ENCODE data around the gene STX8.
"Not testable (repeated sequence)": the region's sequence is repeated elsewhere in the genome, so short reads cannot be mapped to it uniquely, and the experiment has no call there.

The STX8 gene

GRCh38 chr17:9576521-9577372 is 1.1 kb upstream of the STX8 start, which contains the start of gene CFAP52:
TSS of gene CFAP52 (plus strand) at chr17:9576642. CDS start at chr17:9576696, 54 bp downstream.
- peak; percentile 64 for DNase-seq
- no peaks in the 10 kb centered on the region for H3K36me3 ChIP-seq (replicated peaks)
- in situ Hi-C loops (cut with HindIII; ENCODE audit: low pct_ligation_motif_present, low sequenced_read_pairs): no loop called here
- H3K27ac ChIP-seq: no peak within 1 kb of the TSS
- peak; percentile 88 for TF ChIP-seq CTCF (IDR thresholded peaks at IDR 0.05; ENCODE audit: low read depth, low read length, missing control alignments)
- H3K27me3 ChIP-seq (replicated peaks): no peaks in the 10 kb centered on the region
- H3K4me3 ChIP-seq (ENCODE audit: low read depth, low read length): peak within 1 kb of the TSS; percentile 89

GRCh38 chr17:9571201-9571600 is 4.4 kb downstream of the STX8 start:
- in situ Hi-C loops (cut with HindIII; ENCODE audit: low pct_ligation_motif_present, low sequenced_read_pairs): no loop called here
- no peak for TF ChIP-seq CTCF (IDR thresholded peaks at IDR 0.05; ENCODE audit: low read depth, low read length, missing control alignments)
- no peak for DNase-seq
- peaks cover 4% of the 10 kb centered on the region for H3K36me3 ChIP-seq (replicated peaks)
- H3K27ac ChIP-seq: no peak overlapping the region
- no peak overlapping the region for H3K4me3 ChIP-seq (ENCODE audit: low read depth, low read length)
- H3K27me3 ChIP-seq (replicated peaks): no peaks in the 10 kb centered on the region

- H3K27me3 ChIP-seq (replicated peaks): no peaks in the 10 kb centered on the region
- DNase-seq: no peak
- H3K36me3 ChIP-seq (replicated peaks): peaks cover 4% of the 10 kb centered on the region
- no peak for TF ChIP-seq CTCF (IDR thresholded peaks at IDR 0.05; ENCODE audit: low read depth, low read length, missing control alignments)
- in situ Hi-C loops (cut with HindIII; ENCODE audit: low pct_ligation_motif_present, low sequenced_read_pairs): no loop called here
- H3K4me3 ChIP-seq (ENCODE audit: low read depth, low read length): no peak overlapping the region
- H3K27ac ChIP-seq: no peak overlapping the region
These were observed 6.5 kb downstream of the STX8 start for GRCh38 chr17:9568957-9569588.

GRCh38 chr17:9568004-9568403 is 7.6 kb downstream of the STX8 start:
- DNase-seq: no peak
- no peak overlapping the region for H3K4me3 ChIP-seq (ENCODE audit: low read depth, low read length)
- in situ Hi-C loops (cut with HindIII; ENCODE audit: low pct_ligation_motif_present, low sequenced_read_pairs): no loop called here
- no peak for TF ChIP-seq CTCF (IDR thresholded peaks at IDR 0.05; ENCODE audit: low read depth, low read length, missing control alignments)
- H3K27ac ChIP-seq: no peak overlapping the region
- H3K27me3 ChIP-seq (replicated peaks): no peaks in the 10 kb centered on the region
- H3K36me3 ChIP-seq (replicated peaks): peaks cover 4% of the 10 kb centered on the region

- H3K27ac ChIP-seq; in situ Hi-C loops (cut with HindIII; ENCODE audit: low pct_ligation_motif_present, low sequenced_read_pairs); H3K4me3 ChIP-seq (ENCODE audit: low read depth, low read length); H3K27me3 ChIP-seq (replicated peaks); H3K36me3 ChIP-seq (replicated peaks); DNase-seq: not testable (repeated sequence)
These were observed 8.9 kb downstream of the STX8 start for GRCh38 chr17:9566739-9567138.

- in situ Hi-C loops (cut with HindIII; ENCODE audit: low pct_ligation_motif_present, low sequenced_read_pairs): no loop called here
- no peak for DNase-seq
- TF ChIP-seq CTCF (IDR thresholded peaks at IDR 0.05; ENCODE audit: low read depth, low read length, missing control alignments): no peak
- no peaks in the 10 kb centered on the region for H3K27me3 ChIP-seq (replicated peaks)
- peaks cover 4% of the 10 kb centered on the region for H3K36me3 ChIP-seq (replicated peaks)
- H3K27ac ChIP-seq: no peak overlapping the region
- no peak overlapping the region for H3K4me3 ChIP-seq (ENCODE audit: low read depth, low read length)
These were observed 9.6 kb downstream of the STX8 start for GRCh38 chr17:9566067-9566466.
